Activated naive CD4-positive, alpha-beta T cell treated with anti-CD3 and anti-CD28 coated beads for 36 hours (primary cell): ENCODE results near the gene RABGEF1. TPM values are rescaled to one million over a fixed set of nuclear protein-coding genes. Genes with fewer than 3 reads are reported as not detected.
"Not testable (repeated sequence)": the region's sequence is repeated elsewhere in the genome, so short reads cannot be mapped to it uniquely, and the experiment has no call there.

ENCODE experiments used
- CTCF ChIA-PET: fragments of 350-600 bp; sonication (Branson Sonifier 250); formaldehyde crosslinking; loops from one replicate; lab custom pipeline; 2021; ENCODE audit warnings: antibody characterized with exemption; lab: Charles Lee
- DNase-seq: peaks from one replicate; pipeline ENCODE4 v3.0.0-alpha.2; 2020
- H3K27ac Mint-ChIP-seq: one replicate; pipeline ENCODE4 v1.8.0; 2021; ENCODE audit warnings: mild to moderate bottlenecking, mixed read lengths
- H3K27me3 Mint-ChIP-seq: one replicate; pipeline ENCODE4 v1.8.0; 2021; ENCODE audit warnings: low read depth, mixed read lengths
- H3K36me3 Mint-ChIP-seq: one replicate; pipeline ENCODE4 v1.8.0; 2021; ENCODE audit warnings: low read depth, mixed read lengths
- H3K4me1 Mint-ChIP-seq: one replicate; pipeline ENCODE4 v1.8.0; 2021; ENCODE audit warnings: low read depth, mixed read lengths
- H3K4me3 Mint-ChIP-seq: one replicate; pipeline ENCODE4 v1.8.0; 2021; ENCODE audit warnings: mild to moderate bottlenecking, moderate library complexity, mixed read lengths
- H3K9me3 Mint-ChIP-seq: one replicate; pipeline ENCODE4 v1.8.0; 2021; ENCODE audit warnings: mixed read lengths
- intact Hi-C: fragments of 100-400 bp; cut with micrococcal nuclease; formaldehyde crosslinking; loops from one replicate; pipeline ENCODE4 v1.15.1; 2023
- total RNA-seq, 2 experiments: library from RNA; stranded (reverse); gene quantifications; one replicate each; pipeline ENCODE4 v1.2.3, GENCODE V29; 2021

Gene RABGEF1
- total RNA-seq, 2 experiments from 2014 or later: 10.7 to 10.8 TPM

- Mint-ChIP-seq H3K36me3 (peaks cover 15% of the 10 kb centered on the region), H3K27ac (no peak overlapping the region), H3K4me3 (no peak overlapping the region), H3K9me3 (no peaks in the 10 kb centered on the region), H3K4me1 (no peaks in the 10 kb centered on the region), H3K27me3 (no peaks in the 10 kb centered on the region)
- CTCF ChIA-PET: no interaction called here
- DNase-seq: no peak
- intact Hi-C loops: no loop called here
Measured at GRCh38 chr7:66790725-66791124, 50.2 kb downstream of the RABGEF1 start.

GRCh38 chr7:66800591-66800990 is 60.1 kb downstream of the RABGEF1 start:
- intact Hi-C loops: no loop called here
- Mint-ChIP-seq H3K36me3 (peaks cover 29% of the 10 kb centered on the region), H3K27me3 (no peaks in the 10 kb centered on the region), H3K4me1 (no peaks in the 10 kb centered on the region), H3K27ac (no peak overlapping the region), H3K4me3 (no peak overlapping the region), H3K9me3 (no peaks in the 10 kb centered on the region)
- no peak for DNase-seq
- CTCF ChIA-PET: no interaction called here

- no peaks in the 10 kb centered on the region for H3K9me3 Mint-ChIP-seq
- H3K4me3 Mint-ChIP-seq: no peak overlapping the region
- H3K27me3 Mint-ChIP-seq: no peaks in the 10 kb centered on the region
- CTCF ChIA-PET: interaction anchor here (0.7 kb wide), 1 partner anchor 655 kb away, joined by 7 read pairs; no protein-coding TSS in a partner anchor
- no peak overlapping the region for H3K27ac Mint-ChIP-seq
- DNase-seq: no peak
- H3K36me3 Mint-ChIP-seq: peaks cover 26% of the 10 kb centered on the region
- intact Hi-C loops: no loop called here
- H3K4me1 Mint-ChIP-seq: no peaks in the 10 kb centered on the region
Measured at GRCh38 chr7:66804001-66804400, 63.5 kb downstream of the RABGEF1 start.

- Mint-ChIP-seq H3K4me3 (no peak overlapping the region), H3K27me3 (no peaks in the 10 kb centered on the region), H3K27ac (no peak overlapping the region), H3K4me1 (no peaks in the 10 kb centered on the region), H3K36me3 (peaks cover 25% of the 10 kb centered on the region), H3K9me3 (no peaks in the 10 kb centered on the region)
- DNase-seq: no peak
- CTCF ChIA-PET: no interaction called here
- intact Hi-C loops: no loop called here
Measured at GRCh38 chr7:66807736-66808135, 67.2 kb downstream of the RABGEF1 start.

- CTCF ChIA-PET: interaction anchor here (1.0 kb wide), 1 partner anchor 13 kb away, joined by 3 read pairs; no protein-coding TSS in a partner anchor
- H3K9me3 Mint-ChIP-seq: no peaks in the 10 kb centered on the region
- DNase-seq: no peak
- H3K4me1 Mint-ChIP-seq: no peaks in the 10 kb centered on the region
- intact Hi-C loops: no loop called here
- no peak overlapping the region for H3K4me3 Mint-ChIP-seq
- H3K36me3 Mint-ChIP-seq: peaks cover 19% of the 10 kb centered on the region
- no peaks in the 10 kb centered on the region for H3K27me3 Mint-ChIP-seq
- no peak overlapping the region for H3K27ac Mint-ChIP-seq
Measured at GRCh38 chr7:66810716-66811115, 70.2 kb downstream of the RABGEF1 start.

- H3K9me3 Mint-ChIP-seq, H3K4me3 Mint-ChIP-seq, H3K4me1 Mint-ChIP-seq, H3K27ac Mint-ChIP-seq, H3K27me3 Mint-ChIP-seq, DNase-seq, intact Hi-C loops, H3K36me3 Mint-ChIP-seq: not testable (repeated sequence)
- CTCF ChIA-PET: interaction anchor here (0.5 kb wide), 1 partner anchor 27 kb away, joined by 3 read pairs; no protein-coding TSS in a partner anchor
Measured at GRCh38 chr7:66815186-66815875, 74.8 kb downstream of the RABGEF1 start.

- intact Hi-C loops: no loop called here
- H3K4me1 Mint-ChIP-seq: no peaks in the 10 kb centered on the region
- H3K27me3 Mint-ChIP-seq: no peaks in the 10 kb centered on the region
- no peak overlapping the region for H3K27ac Mint-ChIP-seq
- CTCF ChIA-PET: interaction anchor here (0.5 kb wide), 1 partner anchor 27 kb away, joined by 3 read pairs; no protein-coding TSS in a partner anchor
- no peak for DNase-seq
- H3K9me3 Mint-ChIP-seq: no peaks in the 10 kb centered on the region
- H3K36me3 Mint-ChIP-seq: no peaks in the 10 kb centered on the region
- H3K4me3 Mint-ChIP-seq: no peak overlapping the region
Measured at GRCh38 chr7:66815951-66816350, 75.4 kb downstream of the RABGEF1 start.

- H3K27ac Mint-ChIP-seq, H3K36me3 Mint-ChIP-seq, H3K4me3 Mint-ChIP-seq, H3K9me3 Mint-ChIP-seq, H3K4me1 Mint-ChIP-seq, DNase-seq, intact Hi-C loops, H3K27me3 Mint-ChIP-seq: not testable (repeated sequence)
- CTCF ChIA-PET: interaction anchor here (0.7 to 1.1 kb wide), 2 partner anchors 11 to 18 kb away, joined by 3 read pairs; no protein-coding TSS in a partner anchor
Measured at GRCh38 chr7:66816658-66817057, 76.1 kb downstream of the RABGEF1 start.

- CTCF ChIA-PET: interaction anchor here (0.7 to 1.1 kb wide), 2 partner anchors 11 to 18 kb away, joined by 3 read pairs; no protein-coding TSS in a partner anchor
- intact Hi-C loops, DNase-seq: not testable (repeated sequence)
Measured at GRCh38 chr7:66817208-66817795, 76.8 kb downstream of the RABGEF1 start.

GRCh38 chr7:66817956-66818355 is 77.4 kb downstream of the RABGEF1 start:
- DNase-seq, H3K27me3 Mint-ChIP-seq, H3K27ac Mint-ChIP-seq, H3K4me1 Mint-ChIP-seq, H3K36me3 Mint-ChIP-seq, H3K9me3 Mint-ChIP-seq, CTCF ChIA-PET, intact Hi-C loops, H3K4me3 Mint-ChIP-seq: not testable (repeated sequence)

More at GRCh38 chr7:66817208-66817795, 76.8 kb downstream of the RABGEF1 start:
- not testable (repeated sequence) for H3K9me3 Mint-ChIP-seq, H3K4me1 Mint-ChIP-seq, H3K27me3 Mint-ChIP-seq, H3K36me3 Mint-ChIP-seq, H3K27ac Mint-ChIP-seq, H3K4me3 Mint-ChIP-seq

- no peak overlapping the region for H3K27ac Mint-ChIP-seq
- CTCF ChIA-PET: interaction anchor here (0.6 to 1.3 kb wide), 5 partner anchors 14 to 478 kb away, joined by 3 read pairs; no protein-coding TSS in a partner anchor
- DNase-seq: no peak
- H3K4me3 Mint-ChIP-seq: no peak overlapping the region
- peaks cover 6% of the 10 kb centered on the region for H3K9me3 Mint-ChIP-seq
- no peaks in the 10 kb centered on the region for H3K36me3 Mint-ChIP-seq
- intact Hi-C loops: no loop called here
- H3K4me1 Mint-ChIP-seq: no peaks in the 10 kb centered on the region
- H3K27me3 Mint-ChIP-seq: no peaks in the 10 kb centered on the region
Measured at GRCh38 chr7:66824041-66824440, 83.5 kb downstream of the RABGEF1 start.

- H3K27ac Mint-ChIP-seq, intact Hi-C loops, H3K27me3 Mint-ChIP-seq, H3K4me1 Mint-ChIP-seq, H3K4me3 Mint-ChIP-seq, H3K9me3 Mint-ChIP-seq, H3K36me3 Mint-ChIP-seq: not testable (repeated sequence)
- peak; percentile 68 for DNase-seq
- CTCF ChIA-PET: interaction anchor here (1.2 kb wide), 1 partner anchor 67 kb away, joined by 3 read pairs; no protein-coding TSS in a partner anchor
Measured at GRCh38 chr7:66825538-66825937, 85.0 kb downstream of the RABGEF1 start.
